Measurements from ENCODE around the gene NFYA.

- TF ChIP-seq SRF (IDR thresholded peaks at IDR 0.05; ENCODE audit: low read depth) (no peak), CTCF (IDR thresholded peaks at IDR 0.05 in 2 of 3, conservative IDR thresholded peaks at IDR 0.05 in 1 of 3; ENCODE audit: borderline replicate concordance in 1 of 3, insufficient read depth in 1 of 3, low read depth in 2 of 3, low read length in 2 of 3) (peak; percentile 41 to 45 (median 44); a peak in 4 of 6 replicates), POLR2A (IDR thresholded peaks at IDR 0.05; ENCODE audit: borderline replicate concordance, extremely low read depth, insufficient read depth, insufficient read length) (no peak), RAD21 (IDR thresholded peaks at IDR 0.05; ENCODE audit: low read depth) (peak; percentile 44), EZH2 (IDR thresholded peaks at IDR 0.05) (no peak), SIN3A (IDR thresholded peaks at IDR 0.05; ENCODE audit: low read depth) (no peak), POLR2AphosphoS5 (IDR thresholded peaks at IDR 0.05; ENCODE audit: low read depth, low read length) (no peak), REST (IDR thresholded peaks at IDR 0.05; ENCODE audit: low read depth) (no peak), EZH2phosphoT487 (IDR thresholded peaks at IDR 0.05; ENCODE audit: borderline replicate concordance) (no peak), TCF7L2 (IDR thresholded peaks at IDR 0.05; ENCODE audit: borderline replicate concordance, extremely low read depth, insufficient read depth, insufficient read length) (no peak)
Observed at GRCh38 chr6:41092421-41093140, 19.8 kb downstream of the NFYA start.

All from HCT116 (cell line).